HG02852 (cell line): ENCODE measurements around the gene CTSL.
"Not testable (repeated sequence)": the region's sequence is repeated elsewhere in the genome, so short reads cannot be mapped to it uniquely, and the experiment has no call there.

ENCODE experiments used
- ATAC-seq: cut with Tn5 transposase; IDR thresholded peaks from one replicate; pipeline ENCODE4 v1.9.1; 2021; ENCODE audit warnings: mild to moderate bottlenecking, moderate library complexity; ENCODE audit not compliant: unreplicated experiment

The CTSL gene

DNA sequence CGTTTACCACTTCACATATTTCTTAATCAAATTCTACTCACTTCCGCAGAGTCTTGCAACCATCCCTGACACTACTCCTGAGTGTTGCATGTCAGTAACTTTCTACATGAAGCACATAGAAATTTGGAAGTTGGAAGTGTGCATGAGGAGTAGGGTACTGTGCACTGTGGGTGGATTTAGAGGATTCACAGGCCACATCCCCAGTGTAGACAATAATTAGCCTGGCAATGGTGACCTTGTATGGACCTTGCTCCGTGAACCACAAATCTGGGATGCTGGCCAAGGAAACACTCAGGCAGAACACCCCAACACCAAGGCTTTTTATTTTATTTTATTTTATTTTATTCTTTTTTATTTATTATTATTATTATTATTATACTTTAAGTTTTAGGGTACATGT, 25.5 kb downstream of the CTSL start:
- no peak for ATAC-seq

DNA sequence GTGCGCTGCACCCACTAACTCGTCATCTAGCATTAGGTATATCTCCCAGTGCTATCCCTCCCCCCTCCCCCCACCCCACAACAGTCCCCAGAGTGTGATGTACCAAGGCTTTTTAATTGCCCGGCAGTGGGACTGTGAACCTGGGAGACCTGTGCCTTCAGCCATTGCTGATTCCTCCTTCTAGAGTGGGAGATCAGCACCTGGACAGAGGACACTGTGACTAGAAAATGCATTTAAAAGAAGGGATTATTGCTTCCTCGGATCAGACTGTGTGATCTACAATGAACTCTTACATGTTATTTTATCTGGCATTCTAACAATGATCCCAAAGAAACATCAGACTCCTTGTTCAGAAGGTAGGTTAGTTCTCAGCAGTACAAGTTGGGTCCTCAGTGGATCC, 25.9 kb downstream of the CTSL start:
- no peak for ATAC-seq

- ATAC-seq: no peak
Observed at GRCh38 chr9:87753313-87753712, 27.4 kb downstream of the CTSL start.

DNA sequence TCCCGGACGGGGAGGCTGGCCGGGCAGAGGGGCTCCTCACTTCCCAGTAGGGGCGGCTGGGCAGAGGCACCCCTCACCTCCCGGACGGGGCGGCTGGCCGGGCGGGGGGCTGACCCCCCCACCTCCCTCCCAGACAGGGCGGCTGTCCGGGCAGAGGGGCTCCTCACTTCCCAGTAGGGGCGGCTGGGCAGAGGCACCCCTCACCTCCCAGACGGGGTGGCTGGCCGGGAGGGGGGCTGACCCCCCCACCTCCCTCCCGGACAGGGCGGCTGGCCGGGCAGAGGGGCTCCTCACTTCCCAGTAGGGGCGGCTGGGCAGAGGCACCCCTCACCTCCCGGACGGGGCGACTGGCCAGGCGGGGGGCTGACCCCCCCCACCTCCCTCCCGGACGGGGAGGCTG, 32.4 kb downstream of the CTSL start:
- not testable (repeated sequence) for ATAC-seq

DNA sequence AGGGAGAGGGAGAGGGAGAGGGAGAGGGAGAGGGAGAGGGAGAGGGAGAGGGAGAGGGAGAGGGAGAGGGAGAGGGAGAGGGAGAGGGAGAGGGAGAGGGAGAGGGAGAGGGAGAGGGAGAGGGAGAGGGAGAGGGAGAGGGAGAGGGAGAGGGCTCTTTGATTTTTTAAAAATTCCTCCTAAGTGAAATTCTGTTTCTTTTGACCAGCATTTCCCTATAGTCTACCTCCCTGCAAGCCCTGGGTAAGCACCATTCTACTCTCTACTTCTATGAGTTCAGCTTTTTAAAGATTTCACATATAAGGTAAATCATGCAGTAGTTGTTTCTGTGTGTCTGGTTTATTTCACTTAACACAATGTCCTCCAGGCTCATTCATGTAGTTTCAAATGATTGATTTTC, 34.1 kb downstream of the CTSL start:
- not testable (repeated sequence) for ATAC-seq

DNA sequence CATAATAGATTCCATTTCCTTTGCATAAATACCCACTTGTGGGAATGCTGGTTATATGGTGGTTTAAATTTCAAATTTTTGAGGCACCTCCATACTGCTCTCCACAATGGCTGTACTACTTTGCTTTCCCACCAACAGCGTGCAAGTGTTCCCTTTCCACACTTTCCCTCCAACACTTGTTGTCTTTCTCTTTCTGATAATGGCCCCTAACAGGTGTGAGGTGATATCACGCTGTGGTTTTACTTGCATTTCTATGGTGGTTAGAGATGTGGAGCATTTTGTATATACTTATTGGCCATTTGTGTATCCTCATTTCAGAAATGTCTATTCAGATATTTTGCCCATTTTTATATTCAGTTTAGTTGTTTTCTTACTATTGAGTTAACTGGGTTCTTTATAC, 34.6 kb downstream of the CTSL start:
- no peak for ATAC-seq

DNA sequence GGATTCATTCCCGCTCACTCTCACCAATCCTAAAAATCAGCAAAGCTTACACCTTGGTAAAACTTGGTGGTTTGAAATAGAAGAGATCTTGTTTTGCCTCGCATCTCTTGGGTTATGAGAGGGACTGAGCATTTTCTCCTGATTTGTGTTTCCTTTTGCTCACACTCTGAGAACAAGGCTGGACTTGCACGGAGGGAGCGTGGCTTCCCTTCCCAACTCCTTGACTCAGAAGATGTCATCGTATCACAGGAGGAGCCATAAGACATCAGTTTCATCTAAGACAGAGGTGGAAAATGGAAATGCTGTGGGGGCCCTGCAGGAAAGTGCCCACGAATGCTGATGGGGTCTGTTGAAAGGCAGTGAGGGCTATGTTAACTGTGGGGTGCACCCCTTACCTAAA, 37.4 kb downstream of the CTSL start:
- no peak for ATAC-seq

GRCh38 chr9:87765521-87765920, 39.6 kb downstream of the CTSL start:
- no peak for ATAC-seq

DNA sequence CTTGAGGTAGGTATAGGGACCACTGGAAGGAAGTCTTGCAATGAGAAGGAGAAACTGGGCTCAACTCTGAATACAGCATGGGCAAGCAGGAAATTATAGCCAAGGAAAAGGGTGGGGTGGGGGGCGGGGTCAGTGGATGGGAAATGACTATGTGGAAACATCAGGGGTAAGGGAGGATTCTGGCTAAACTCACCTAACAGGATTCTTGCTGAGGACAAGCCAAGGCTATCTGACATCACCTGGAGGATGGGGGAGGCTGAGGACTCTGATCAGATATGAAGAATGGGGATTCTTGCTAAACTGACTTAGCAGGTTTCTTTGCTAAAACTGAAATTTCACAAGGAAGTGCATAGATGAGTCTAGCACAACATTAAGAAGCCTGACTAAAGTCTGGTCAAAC, 40.8 kb downstream of the CTSL start:
- no peak for ATAC-seq

DNA sequence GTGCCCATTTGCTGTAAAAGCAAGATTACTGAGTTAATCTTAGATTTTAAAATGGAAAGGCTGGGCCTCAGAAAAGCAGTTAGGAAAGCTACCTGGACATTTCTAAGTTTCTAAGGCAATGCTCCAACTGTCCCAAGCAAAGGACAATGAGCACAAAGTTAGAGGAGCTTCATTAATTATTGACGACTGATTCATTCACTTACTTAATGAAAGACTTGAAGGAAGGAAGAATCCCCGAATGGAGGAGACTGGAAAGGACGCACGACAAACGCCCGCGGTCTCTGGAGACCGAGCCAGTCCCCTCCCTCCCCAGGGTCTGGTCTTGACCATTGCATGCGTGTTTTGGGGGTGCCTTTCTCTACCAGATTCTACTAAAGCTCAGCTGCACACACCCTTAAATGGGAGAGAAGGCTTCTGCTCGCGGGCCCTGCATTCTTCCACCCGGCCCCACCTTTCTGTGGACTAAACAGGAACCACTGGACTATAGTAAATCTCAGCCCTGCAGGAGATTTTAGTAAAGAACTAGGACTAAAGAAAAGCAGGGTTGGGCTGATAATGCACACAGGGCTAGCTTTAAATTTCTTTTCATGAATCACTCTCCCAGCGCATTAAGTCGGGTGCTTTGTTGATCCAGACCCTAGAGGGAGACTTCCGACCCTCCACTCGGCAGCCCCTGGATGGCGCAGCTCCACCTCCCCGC, 44.8 kb downstream of the CTSL start:
- ATAC-seq: no peak

DNA sequence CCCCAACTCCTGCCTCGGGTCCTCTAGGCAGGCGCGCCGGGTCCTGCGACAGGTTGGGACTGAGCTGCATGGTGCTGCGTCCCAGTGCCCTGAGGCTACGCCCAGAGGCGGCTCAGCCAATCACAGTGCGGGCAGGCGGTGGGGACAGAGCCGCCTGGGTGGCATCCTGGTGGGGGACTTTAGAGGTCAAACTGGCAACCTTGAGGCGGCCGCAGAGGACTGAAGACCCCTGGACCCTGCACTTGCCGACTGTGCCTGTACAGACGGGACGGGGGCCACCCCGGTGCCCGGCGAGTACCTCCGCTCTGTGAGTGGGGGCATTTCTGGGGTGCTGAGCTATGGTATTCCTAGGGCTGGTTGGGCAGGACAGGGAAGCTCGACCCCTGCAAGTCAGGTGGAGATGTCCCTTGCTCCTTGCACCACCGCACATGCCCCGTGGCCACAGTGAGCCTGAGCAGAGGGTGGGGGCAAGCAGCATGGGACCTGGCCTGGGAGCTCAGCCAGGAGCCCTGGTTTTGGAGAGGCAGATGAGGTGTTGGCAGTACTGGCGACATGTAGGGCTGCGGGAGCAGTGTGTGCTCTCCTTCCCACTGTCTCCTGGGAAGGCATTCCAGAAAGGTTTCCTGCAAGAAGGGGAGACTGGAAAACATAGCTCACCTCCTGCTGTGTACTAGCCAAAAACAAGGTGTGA, 45.5 kb downstream of the CTSL start:
- ATAC-seq: no peak

DNA sequence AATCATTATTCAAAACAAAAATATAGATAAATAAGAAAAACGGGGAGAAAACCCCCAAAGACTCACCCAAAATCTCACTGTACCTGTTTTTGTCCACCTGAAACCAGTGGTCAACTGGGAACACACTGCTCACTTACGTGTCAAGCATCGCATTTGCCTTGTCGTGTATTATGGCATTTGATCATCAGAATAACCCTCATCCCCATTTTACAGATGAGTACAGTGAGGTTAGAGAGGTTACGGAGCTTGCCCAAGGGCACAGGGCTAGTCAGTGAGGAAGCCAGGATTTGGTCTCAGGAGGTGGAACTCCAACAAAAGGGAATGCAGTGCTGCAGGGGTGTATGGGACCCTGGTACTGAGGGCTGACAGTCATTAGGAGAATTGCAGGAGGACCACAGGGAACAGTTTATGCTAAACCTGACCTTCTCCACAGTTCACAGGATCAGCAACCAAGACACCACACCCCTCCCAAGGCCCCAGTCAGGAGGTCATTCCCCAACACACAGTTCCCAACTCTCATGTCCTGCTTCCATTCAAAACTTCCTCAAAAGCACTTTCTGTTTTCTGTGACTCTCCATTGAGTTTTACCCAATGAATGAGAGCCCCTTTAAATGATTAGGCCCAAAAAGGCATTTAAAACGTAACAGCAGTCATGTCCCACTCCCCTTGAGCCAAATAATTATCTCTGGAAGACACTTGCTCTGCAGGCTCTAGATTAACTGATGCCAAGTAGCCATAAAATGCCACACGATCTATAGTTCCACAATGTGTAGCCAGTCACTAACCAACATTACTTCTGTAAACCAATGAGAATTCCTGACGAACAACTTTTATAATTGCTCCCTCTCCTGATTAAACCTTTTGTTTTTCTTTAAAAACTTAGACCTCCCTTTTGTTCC, 50.8 kb downstream of the CTSL start:
- no peak for ATAC-seq

DNA sequence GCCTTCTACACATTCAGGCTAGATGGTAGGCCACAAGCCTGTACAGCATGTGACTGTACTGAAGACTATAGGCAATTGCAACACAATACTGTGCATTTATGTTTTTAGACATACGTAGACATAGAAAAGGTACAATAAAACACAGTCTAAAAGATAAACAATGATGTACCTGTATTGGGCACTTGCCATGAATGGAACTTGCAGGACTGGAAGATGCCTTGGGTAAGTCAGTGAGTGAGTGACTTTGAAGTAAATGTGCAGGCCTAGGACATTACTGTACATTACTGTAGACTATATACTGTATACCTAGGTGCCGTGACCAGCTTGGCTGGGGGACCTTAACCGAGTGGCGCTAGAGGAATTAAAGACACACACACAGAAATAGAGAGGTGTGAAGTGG, 53.1 kb downstream of the CTSL start:
- ATAC-seq: no peak
